Measurements from ENCODE around the gene GALK1.

GALK1 gene

GRCh38 chr17:75806822-75807500 is 42.0 kb upstream of the GALK1 start:
- Histone ChIP-seq H3K4me3 (ENCODE audit: low read length) (no peak overlapping the region), H3K4me1 (ENCODE audit: control insufficient read depth, insufficient read depth, low read length) (no peaks in the 10 kb centered on the region), H3K27ac (ENCODE audit: low read depth, low read length) (no peak overlapping the region), H3K27me3 (ENCODE audit: control insufficient read depth, insufficient read depth, low read length) (no peaks in the 10 kb centered on the region), H3K9ac (ENCODE audit: low read length) (no peak overlapping the region), H3K36me3 (ENCODE audit: control insufficient read depth, insufficient read depth, low read length) (peaks cover 4% of the 10 kb centered on the region)

DNA sequence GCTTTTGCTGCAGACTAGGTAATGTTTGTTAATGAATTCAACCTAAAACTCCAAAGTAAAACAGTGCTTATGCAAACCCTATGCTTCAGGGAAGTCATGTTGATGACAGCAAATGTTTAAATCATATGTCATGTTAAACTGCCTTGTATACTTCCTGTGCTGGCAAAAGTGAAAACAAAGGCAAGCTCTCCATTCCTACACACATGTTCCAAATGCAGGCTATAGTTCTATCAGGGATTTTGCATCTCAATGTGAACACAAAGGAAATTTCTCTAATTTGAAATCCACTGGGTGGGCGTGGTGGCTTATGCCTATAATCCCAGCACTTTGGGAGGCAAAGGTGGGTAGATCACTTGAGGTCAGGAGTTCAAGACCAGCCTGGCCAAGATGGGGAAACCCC is 38.9 kb upstream of the GALK1 start:
- Histone ChIP-seq H3K4me3 (ENCODE audit: low read length) (no peak overlapping the region), H3K27ac (ENCODE audit: low read depth, low read length) (no peak overlapping the region), H3K9ac (ENCODE audit: low read length) (no peak overlapping the region), H3K4me1 (ENCODE audit: control insufficient read depth, insufficient read depth, low read length) (no peaks in the 10 kb centered on the region), H3K27me3 (ENCODE audit: control insufficient read depth, insufficient read depth, low read length) (no peaks in the 10 kb centered on the region), H3K36me3 (ENCODE audit: control insufficient read depth, insufficient read depth, low read length) (peaks cover 3% of the 10 kb centered on the region)

GRCh38 chr17:75799402-75799801 is 34.4 kb upstream of the GALK1 start:
- Histone ChIP-seq H3K9ac (ENCODE audit: low read length) (no peak overlapping the region), H3K4me1 (ENCODE audit: control insufficient read depth, insufficient read depth, low read length) (no peaks in the 10 kb centered on the region), H3K27me3 (ENCODE audit: control insufficient read depth, insufficient read depth, low read length) (no peaks in the 10 kb centered on the region), H3K36me3 (ENCODE audit: control insufficient read depth, insufficient read depth, low read length) (peaks cover 3% of the 10 kb centered on the region), H3K4me3 (ENCODE audit: low read length) (no peak overlapping the region), H3K27ac (ENCODE audit: low read depth, low read length) (no peak overlapping the region)

GRCh38 chr17:75795820-75796607 is 31.0 kb upstream of the GALK1 start:
- no peak overlapping the region for H3K4me3 ChIP-seq (ENCODE audit: low read length)
- H3K27me3 ChIP-seq (ENCODE audit: control insufficient read depth, insufficient read depth, low read length), result no peaks in the 10 kb centered on the region
- H3K9ac ChIP-seq (ENCODE audit: low read length), result no peak overlapping the region
- H3K36me3 ChIP-seq (ENCODE audit: control insufficient read depth, insufficient read depth, low read length), result peaks cover 3% of the 10 kb centered on the region
- H3K27ac ChIP-seq (ENCODE audit: low read depth, low read length), result no peak overlapping the region
- peaks cover 2% of the 10 kb centered on the region for H3K4me1 ChIP-seq (ENCODE audit: control insufficient read depth, insufficient read depth, low read length)

- Histone ChIP-seq H3K4me1 (ENCODE audit: control insufficient read depth, insufficient read depth, low read length) (peaks cover 2% of the 10 kb centered on the region), H3K27ac (ENCODE audit: low read depth, low read length) (no peak overlapping the region), H3K9ac (ENCODE audit: low read length) (no peak overlapping the region), H3K36me3 (ENCODE audit: control insufficient read depth, insufficient read depth, low read length) (no peaks in the 10 kb centered on the region), H3K27me3 (ENCODE audit: control insufficient read depth, insufficient read depth, low read length) (no peaks in the 10 kb centered on the region), H3K4me3 (ENCODE audit: low read length) (no peak overlapping the region)
Observed at GRCh38 chr17:75793460-75793859, 28.5 kb upstream of the GALK1 start.

- Histone ChIP-seq H3K36me3 (ENCODE audit: control insufficient read depth, insufficient read depth, low read length) (no peaks in the 10 kb centered on the region), H3K4me3 (ENCODE audit: low read length) (no peak overlapping the region), H3K27me3 (ENCODE audit: control insufficient read depth, insufficient read depth, low read length) (no peaks in the 10 kb centered on the region), H3K27ac (ENCODE audit: low read depth, low read length) (no peak overlapping the region), H3K9ac (ENCODE audit: low read length) (no peak overlapping the region), H3K4me1 (ENCODE audit: control insufficient read depth, insufficient read depth, low read length) (peaks cover 4% of the 10 kb centered on the region)
Observed at GRCh38 chr17:75791254-75791653, 26.3 kb upstream of the GALK1 start.

GRCh38 chr17:75785016-75785890 is 20.3 kb upstream of the GALK1 start:
- Histone ChIP-seq H3K4me1 (ENCODE audit: control insufficient read depth, insufficient read depth, low read length) (peaks cover 24% of the 10 kb centered on the region), H3K4me3 (ENCODE audit: low read length) (peak overlapping the region; percentile 73), H3K27ac (ENCODE audit: low read depth, low read length) (peak overlapping the region; percentile 98)

GRCh38 chr17:75784473-75785015 is 19.6 kb upstream of the GALK1 start, which contains the start of gene UNK:
Gene UNK (plus strand): TSS chr17:75784806. CDS start chr17:75784881, 75 bp downstream.
- H3K4me3 ChIP-seq (ENCODE audit: low read length), result peak within 1 kb of the TSS; percentile 73
- H3K9ac ChIP-seq (ENCODE audit: low read length), result peak within 1 kb of the TSS; percentile 98
- no peaks in the 10 kb centered on the region for H3K27me3 ChIP-seq (ENCODE audit: control insufficient read depth, insufficient read depth, low read length)
- H3K36me3 ChIP-seq (ENCODE audit: control insufficient read depth, insufficient read depth, low read length), result no peaks in the 10 kb centered on the region
- peak within 1 kb of the TSS; percentile 98 for H3K27ac ChIP-seq (ENCODE audit: low read depth, low read length)
- H3K4me1 ChIP-seq (ENCODE audit: control insufficient read depth, insufficient read depth, low read length), result peaks cover 24% of the 10 kb centered on the region

More at GRCh38 chr17:75785016-75785890, 20.3 kb upstream of the GALK1 start:
- peak overlapping the region; percentile 98 for H3K9ac ChIP-seq (ENCODE audit: low read length)
- H3K27me3 ChIP-seq (ENCODE audit: control insufficient read depth, insufficient read depth, low read length), result no peaks in the 10 kb centered on the region
- no peaks in the 10 kb centered on the region for H3K36me3 ChIP-seq (ENCODE audit: control insufficient read depth, insufficient read depth, low read length)

GRCh38 chr17:75783803-75784472 is 18.9 kb upstream of the GALK1 start:
- H3K27me3 ChIP-seq (ENCODE audit: control insufficient read depth, insufficient read depth, low read length), result no peaks in the 10 kb centered on the region

GRCh38 chr17:75783069-75783783 is 18.2 kb upstream of the GALK1 start:
- H3K27me3 ChIP-seq (ENCODE audit: control insufficient read depth, insufficient read depth, low read length), result no peaks in the 10 kb centered on the region
- H3K4me3 ChIP-seq (ENCODE audit: low read length), result peak overlapping the region; percentile 17
- H3K27ac ChIP-seq (ENCODE audit: low read depth, low read length), result peak overlapping the region; percentile 98
- peaks cover 24% of the 10 kb centered on the region for H3K4me1 ChIP-seq (ENCODE audit: control insufficient read depth, insufficient read depth, low read length)
- H3K36me3 ChIP-seq (ENCODE audit: control insufficient read depth, insufficient read depth, low read length), result peaks cover 7% of the 10 kb centered on the region
- H3K9ac ChIP-seq (ENCODE audit: low read length), result no peak overlapping the region

More at GRCh38 chr17:75783803-75784472, 18.9 kb upstream of the GALK1 start:
- H3K4me1 ChIP-seq (ENCODE audit: control insufficient read depth, insufficient read depth, low read length), result peaks cover 24% of the 10 kb centered on the region
- peak overlapping the region; percentile 98 for H3K27ac ChIP-seq (ENCODE audit: low read depth, low read length)
- peak overlapping the region; percentile 56 for H3K4me3 ChIP-seq (ENCODE audit: low read length)
- peak overlapping the region; percentile 65 for H3K9ac ChIP-seq (ENCODE audit: low read length)
- H3K36me3 ChIP-seq (ENCODE audit: control insufficient read depth, insufficient read depth, low read length), result no peaks in the 10 kb centered on the region
